Measurements from ENCODE around the gene NUDC. TPM values are rescaled to one million over a fixed set of nuclear protein-coding genes. Genes with fewer than 3 reads are reported as not detected.
A peak's percentile ranks its signal among the peaks of the same experiment; 100 is the strongest.

NUDC gene
- total RNA-seq, 1 experiment from 2014 or later: 149 TPM

DNA sequence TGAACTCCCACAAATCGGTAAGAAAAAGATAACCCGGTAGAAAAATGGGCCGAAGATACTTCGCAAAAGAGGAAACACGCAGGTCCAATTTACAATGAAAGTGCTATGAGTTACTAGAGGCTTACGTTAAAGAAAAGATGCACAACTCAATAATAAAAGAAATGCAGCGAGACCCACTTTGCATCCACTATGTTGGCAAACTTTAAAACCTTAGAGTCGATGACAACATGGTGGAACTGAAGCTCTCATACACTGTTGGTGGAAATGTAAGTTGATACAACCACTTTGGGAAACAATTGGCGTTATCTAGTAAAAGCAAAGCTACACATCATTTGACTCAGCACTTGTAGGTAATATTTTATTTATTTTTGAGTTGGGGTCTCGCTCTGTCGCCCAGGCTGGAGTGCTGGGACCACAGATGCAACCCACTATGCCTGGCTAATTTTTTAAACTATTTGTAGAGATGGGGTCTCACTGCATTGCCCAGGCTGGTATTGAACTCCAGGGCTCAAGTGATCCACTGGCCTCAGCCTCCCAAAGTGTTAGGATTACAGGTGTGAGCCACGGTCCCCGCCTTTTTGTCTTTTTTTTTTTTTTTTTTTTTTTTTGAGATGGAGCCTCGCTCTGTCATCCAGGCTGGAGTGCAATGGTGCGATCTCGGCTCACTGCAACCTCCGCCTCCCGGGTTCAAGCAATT is 20.6 kb upstream of the NUDC start:
- Histone ChIP-seq H3K9me3 (ENCODE audit: low read length) (no peaks in the 10 kb centered on the region), H3K79me2 (ENCODE audit: low read length) (peaks cover 34% of the 10 kb centered on the region), H3K27ac (ENCODE audit: low read length) (peak overlapping the region; percentile 64), H3K4me2 (ENCODE audit: low read length) (peak overlapping the region; percentile 85), H3K9me2 (replicated peaks; ENCODE audit: low read length) (no peaks in the 10 kb centered on the region), H3K4me1 (ENCODE audit: insufficient read depth, low read length) (peaks cover 13% of the 10 kb centered on the region), H3K36me3 (ENCODE audit: low read depth, low read length) (peaks cover 3% of the 10 kb centered on the region; the same call in 1 of the 2 replicates), H3K9ac (ENCODE audit: low read length) (peak overlapping the region; percentile 90), H3K4me3 (ENCODE audit: low read length) (peak overlapping the region; percentile 89), H4K20me1 (ENCODE audit: low read length) (no peaks in the 10 kb centered on the region; the same call in 1 of the 2 replicates), H2AFZ (ENCODE audit: low read length) (peak overlapping the region; percentile 82), H3F3A (ENCODE audit: low read length, unreplicated experiment) (no peaks in the 10 kb centered on the region), H3K27me3 (ENCODE audit: low read length) (no peaks in the 10 kb centered on the region)
- BruUV-seq (replicated peaks): no TSS peak
- intact Hi-C loops (cut with micrococcal nuclease): no loop called here
- DNase-seq (no peak), ATAC-seq (no peak)
- TF ChIP-seq EZH2phosphoT487 (IDR thresholded peaks at IDR 0.05; ENCODE audit: borderline replicate concordance, low read length) (no peak), EZH2 (IDR thresholded peaks at IDR 0.05; ENCODE audit: low read length, unreplicated experiment) (no peak)
- TF ChIP-seq, protein P1, sequence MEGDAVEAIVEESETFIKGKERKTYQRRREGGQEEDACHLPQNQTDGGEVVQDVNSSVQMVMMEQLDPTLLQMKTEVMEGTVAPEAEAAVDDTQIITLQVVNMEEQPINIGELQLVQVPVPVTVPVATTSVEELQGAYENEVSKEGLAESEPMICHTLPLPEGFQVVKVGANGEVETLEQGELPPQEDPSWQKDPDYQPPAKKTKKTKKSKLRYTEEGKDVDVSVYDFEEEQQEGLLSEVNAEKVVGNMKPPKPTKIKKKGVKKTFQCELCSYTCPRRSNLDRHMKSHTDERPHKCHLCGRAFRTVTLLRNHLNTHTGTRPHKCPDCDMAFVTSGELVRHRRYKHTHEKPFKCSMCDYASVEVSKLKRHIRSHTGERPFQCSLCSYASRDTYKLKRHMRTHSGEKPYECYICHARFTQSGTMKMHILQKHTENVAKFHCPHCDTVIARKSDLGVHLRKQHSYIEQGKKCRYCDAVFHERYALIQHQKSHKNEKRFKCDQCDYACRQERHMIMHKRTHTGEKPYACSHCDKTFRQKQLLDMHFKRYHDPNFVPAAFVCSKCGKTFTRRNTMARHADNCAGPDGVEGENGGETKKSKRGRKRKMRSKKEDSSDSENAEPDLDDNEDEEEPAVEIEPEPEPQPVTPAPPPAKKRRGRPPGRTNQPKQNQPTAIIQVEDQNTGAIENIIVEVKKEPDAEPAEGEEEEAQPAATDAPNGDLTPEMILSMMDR (conservative IDR thresholded peaks at IDR 0.05; ENCODE audit: low read depth, low read length): no peak
- ChIA-PET POLR2A (ENCODE audit: unreplicated experiment) (interaction anchor here (1.0 to 1.1 kb wide), 2 partner anchors 93 to 202 kb away, joined by 3 to 4 read pairs; no protein-coding TSS in a partner anchor), CTCF (interaction anchor here (0.6 kb wide), 1 partner anchor 192 kb away, joined by 4 read pairs; no protein-coding TSS in a partner anchor)

GRCh38 chr1:26907071-26907917 is 14.2 kb upstream of the NUDC start:
- Histone ChIP-seq H2AFZ (ENCODE audit: low read length) (no peak overlapping the region), H3K9ac (ENCODE audit: low read length) (no peak overlapping the region), H3K4me2 (ENCODE audit: low read length) (no peak overlapping the region), H3K9me2 (replicated peaks; ENCODE audit: low read length) (no peaks in the 10 kb centered on the region), H3F3A (ENCODE audit: low read length, unreplicated experiment) (peaks cover 5% of the 10 kb centered on the region), H3K9me3 (ENCODE audit: low read length) (no peaks in the 10 kb centered on the region), H3K27ac (ENCODE audit: low read length) (peak overlapping the region; percentile 65), H3K4me1 (ENCODE audit: insufficient read depth, low read length) (peaks cover 15% of the 10 kb centered on the region), H3K4me3 (ENCODE audit: low read length) (no peak overlapping the region), H3K27me3 (ENCODE audit: low read length) (no peaks in the 10 kb centered on the region), H3K36me3 (ENCODE audit: low read depth, low read length) (no peaks in the 10 kb centered on the region), H4K20me1 (ENCODE audit: low read length) (no peaks in the 10 kb centered on the region), H3K79me2 (ENCODE audit: low read length) (no peaks in the 10 kb centered on the region)
- CTCF ChIA-PET: no interaction called here
- POLR2A ChIA-PET (ENCODE audit: unreplicated experiment): interaction anchor here (0.5 to 1.0 kb wide), 3 partner anchors 17 to 1880 kb away, joined by 3 to 7 read pairs (median 4); partner anchors contain the start of genes GPN2 and WASF2
- TF ChIP-seq EZH2 (IDR thresholded peaks at IDR 0.05; ENCODE audit: low read length, unreplicated experiment) (no peak), EZH2phosphoT487 (IDR thresholded peaks at IDR 0.05; ENCODE audit: borderline replicate concordance, low read length) (no peak)
- TF ChIP-seq, protein P1 (conservative IDR thresholded peaks at IDR 0.05; ENCODE audit: low read depth, low read length): no peak
- ATAC-seq (peak; percentile 100), DNase-seq (peak; percentile 96)
- intact Hi-C loops (cut with micrococcal nuclease): loop anchor here (2.0 kb wide), 1 partner anchor 14 kb away; the partner anchor contains the start of gene NUDC
- no TSS peak for BruUV-seq (replicated peaks)
